ENCODE measurements around the gene CBX8. TPM values are rescaled to one million over a fixed set of nuclear protein-coding genes. Genes with fewer than 3 reads are reported as not detected.

The CBX8 gene
- total RNA-seq, 1 donor from 2014 or later: 16.3 TPM

DNA sequence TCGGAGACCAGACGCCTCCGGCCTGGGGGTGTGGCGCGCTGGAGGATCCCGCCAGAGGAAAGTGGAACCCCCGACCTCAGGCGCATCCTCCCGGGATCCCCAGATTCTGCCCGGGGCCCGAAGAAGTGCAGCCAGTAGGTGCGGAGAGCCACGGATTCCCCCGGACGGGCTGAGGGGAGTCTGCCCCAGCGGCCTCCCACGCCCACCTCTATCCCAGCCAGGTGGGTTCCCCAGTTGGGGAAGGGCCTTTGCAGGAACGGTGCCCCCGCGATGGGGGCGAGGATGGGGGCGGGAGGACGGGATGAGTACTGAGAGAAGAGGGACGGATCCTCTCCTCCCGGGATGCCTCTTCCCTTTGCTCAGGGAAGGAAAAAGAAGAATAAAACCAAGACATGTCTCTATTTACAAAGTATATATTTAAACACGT, 5.1 kb downstream of the CBX8 start:
- TF ChIP-seq, protein P1, sequence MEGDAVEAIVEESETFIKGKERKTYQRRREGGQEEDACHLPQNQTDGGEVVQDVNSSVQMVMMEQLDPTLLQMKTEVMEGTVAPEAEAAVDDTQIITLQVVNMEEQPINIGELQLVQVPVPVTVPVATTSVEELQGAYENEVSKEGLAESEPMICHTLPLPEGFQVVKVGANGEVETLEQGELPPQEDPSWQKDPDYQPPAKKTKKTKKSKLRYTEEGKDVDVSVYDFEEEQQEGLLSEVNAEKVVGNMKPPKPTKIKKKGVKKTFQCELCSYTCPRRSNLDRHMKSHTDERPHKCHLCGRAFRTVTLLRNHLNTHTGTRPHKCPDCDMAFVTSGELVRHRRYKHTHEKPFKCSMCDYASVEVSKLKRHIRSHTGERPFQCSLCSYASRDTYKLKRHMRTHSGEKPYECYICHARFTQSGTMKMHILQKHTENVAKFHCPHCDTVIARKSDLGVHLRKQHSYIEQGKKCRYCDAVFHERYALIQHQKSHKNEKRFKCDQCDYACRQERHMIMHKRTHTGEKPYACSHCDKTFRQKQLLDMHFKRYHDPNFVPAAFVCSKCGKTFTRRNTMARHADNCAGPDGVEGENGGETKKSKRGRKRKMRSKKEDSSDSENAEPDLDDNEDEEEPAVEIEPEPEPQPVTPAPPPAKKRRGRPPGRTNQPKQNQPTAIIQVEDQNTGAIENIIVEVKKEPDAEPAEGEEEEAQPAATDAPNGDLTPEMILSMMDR (IDR thresholded peaks at IDR 0.05; ENCODE audit: unreplicated experiment): no peak
- no peaks in the 10 kb centered on the region for H3K9me3 Mint-ChIP-seq
- peaks cover 56% of the 10 kb centered on the region for H3K27me3 Mint-ChIP-seq (ENCODE audit: low read depth)
- peaks cover 39% of the 10 kb centered on the region for H3K4me1 Mint-ChIP-seq
- no peak for DNase-seq (ENCODE audit: low spot score in 2 of 2, unreplicated experiment in 2 of 2)
- H3K27ac Mint-ChIP-seq: no peak overlapping the region
- H3K4me3 Mint-ChIP-seq: peak overlapping the region; percentile 63
- H3K36me3 Mint-ChIP-seq: no peaks in the 10 kb centered on the region

GRCh38 chr17:79790805-79791734, 5.8 kb downstream of the CBX8 start:
- Mint-ChIP-seq H3K9me3 (no peaks in the 10 kb centered on the region), H3K4me3 (no peak overlapping the region), H3K27me3 (ENCODE audit: low read depth) (peaks cover 61% of the 10 kb centered on the region), H3K36me3 (peaks cover 2% of the 10 kb centered on the region), H3K4me1 (peaks cover 36% of the 10 kb centered on the region), H3K27ac (no peak overlapping the region)
- TF ChIP-seq, protein P1 (IDR thresholded peaks at IDR 0.05; ENCODE audit: unreplicated experiment): no peak
- DNase-seq (ENCODE audit: low spot score in 2 of 2, unreplicated experiment in 2 of 2): peak in 1 of 2 experiments; percentile 42

DNA sequence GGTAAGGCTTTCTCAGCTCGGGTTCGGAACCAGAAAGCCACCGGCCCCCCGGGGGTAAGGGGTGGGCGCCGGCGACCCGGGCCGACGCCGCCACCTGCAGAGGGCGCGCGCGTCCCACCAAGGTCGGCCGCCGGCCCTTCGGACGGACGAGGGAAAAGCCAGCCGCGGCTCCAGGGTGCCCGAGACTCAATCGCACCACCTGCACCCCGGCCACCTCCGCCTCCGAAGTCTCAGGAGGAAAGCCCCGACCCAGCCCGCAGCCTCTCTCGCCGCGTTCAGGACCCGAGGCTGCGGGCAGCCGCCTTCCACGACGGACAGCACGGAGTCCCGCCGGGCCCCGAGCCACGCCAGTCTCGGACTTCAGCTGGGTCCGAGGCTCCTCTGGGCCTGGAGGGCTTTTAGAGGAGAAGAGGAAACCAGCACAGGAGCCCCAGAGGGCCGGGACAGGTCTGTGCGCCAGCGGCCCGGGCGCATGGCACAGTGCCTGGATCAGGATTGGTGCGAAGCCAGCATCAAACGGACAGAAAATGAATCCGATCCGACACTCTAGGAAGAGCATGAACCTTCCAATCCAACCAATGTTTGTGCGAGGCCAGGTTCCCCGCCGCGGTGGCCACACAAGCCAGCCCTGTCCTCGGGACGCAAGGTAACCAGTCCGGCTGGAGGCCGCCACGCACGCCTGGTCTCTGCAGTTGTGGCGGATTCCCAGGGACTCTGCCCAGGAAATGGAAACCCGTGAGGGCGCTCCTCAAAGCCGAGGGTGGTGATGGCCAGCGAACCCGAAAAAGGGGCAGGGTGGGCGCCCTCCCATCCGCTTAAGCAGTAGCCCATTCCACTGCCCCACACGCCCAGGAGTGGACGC, 6.7 kb downstream of the CBX8 start:
- TF ChIP-seq, protein P1 (IDR thresholded peaks at IDR 0.05; ENCODE audit: unreplicated experiment): peak; percentile 67
- H3K4me1 Mint-ChIP-seq: peaks cover 30% of the 10 kb centered on the region
- no peak overlapping the region for H3K4me3 Mint-ChIP-seq
- no peaks in the 10 kb centered on the region for H3K9me3 Mint-ChIP-seq
- peaks cover 61% of the 10 kb centered on the region for H3K27me3 Mint-ChIP-seq (ENCODE audit: low read depth)
- peaks cover 4% of the 10 kb centered on the region for H3K36me3 Mint-ChIP-seq
- no peak overlapping the region for H3K27ac Mint-ChIP-seq
- peak in 1 of 2 experiments; percentile 67 for DNase-seq (ENCODE audit: low spot score in 2 of 2, unreplicated experiment in 2 of 2)

DNA sequence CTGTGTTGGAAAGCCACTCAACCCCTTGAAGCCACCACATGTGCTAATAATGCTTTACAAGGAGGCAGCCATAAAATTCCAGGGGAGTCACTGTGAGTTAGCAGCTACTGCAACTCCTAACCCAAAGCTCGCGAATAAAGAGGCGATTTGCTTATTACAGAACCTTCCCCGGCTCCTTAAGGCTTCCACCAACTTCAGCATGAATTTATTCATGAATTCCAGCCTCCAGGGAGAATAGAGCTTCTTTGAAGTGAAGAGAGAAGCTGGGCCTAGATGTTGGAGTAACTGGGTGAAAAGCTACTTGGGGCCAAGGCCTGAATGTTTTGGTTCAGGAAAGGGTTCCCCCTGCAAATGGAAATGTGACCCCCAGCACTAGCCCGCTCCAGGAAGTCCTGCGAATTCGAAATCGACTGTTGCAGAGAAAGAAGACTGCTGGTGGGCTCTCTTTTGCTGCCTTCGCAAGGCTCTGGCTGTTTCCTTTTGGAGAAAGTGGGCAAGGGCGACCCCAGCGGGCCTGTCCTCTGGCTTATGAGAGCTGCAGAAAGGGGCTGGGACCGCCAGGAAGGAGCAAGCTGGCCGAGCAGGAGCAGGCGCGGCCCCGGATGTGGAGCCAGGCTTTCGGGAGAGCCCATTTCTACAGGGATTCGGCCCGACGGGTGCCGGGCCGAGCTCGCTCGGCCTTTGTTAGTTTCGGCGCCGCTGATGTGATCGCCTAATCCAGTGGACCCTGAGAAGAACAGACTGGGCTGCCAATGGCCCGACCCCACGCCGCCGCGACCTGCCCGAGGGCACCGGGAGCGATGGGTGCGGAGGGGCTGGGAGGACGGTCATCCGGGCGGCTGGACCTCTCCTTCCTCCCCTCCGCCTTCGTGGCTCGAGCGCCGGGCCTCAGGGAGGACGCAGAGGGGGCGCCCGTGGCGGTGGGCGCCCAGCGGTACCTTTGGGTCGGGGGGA, 7.6 kb downstream of the CBX8 start:
- Mint-ChIP-seq H3K4me1 (peaks cover 27% of the 10 kb centered on the region), H3K27ac (no peak overlapping the region), H3K4me3 (peak overlapping the region; percentile 49), H3K36me3 (peaks cover 5% of the 10 kb centered on the region), H3K9me3 (no peaks in the 10 kb centered on the region), H3K27me3 (ENCODE audit: low read depth) (peaks cover 61% of the 10 kb centered on the region)
- TF ChIP-seq, protein P1 (IDR thresholded peaks at IDR 0.05; ENCODE audit: unreplicated experiment): no peak
- no peak for DNase-seq (ENCODE audit: low spot score in 2 of 2, unreplicated experiment in 2 of 2)

DNA sequence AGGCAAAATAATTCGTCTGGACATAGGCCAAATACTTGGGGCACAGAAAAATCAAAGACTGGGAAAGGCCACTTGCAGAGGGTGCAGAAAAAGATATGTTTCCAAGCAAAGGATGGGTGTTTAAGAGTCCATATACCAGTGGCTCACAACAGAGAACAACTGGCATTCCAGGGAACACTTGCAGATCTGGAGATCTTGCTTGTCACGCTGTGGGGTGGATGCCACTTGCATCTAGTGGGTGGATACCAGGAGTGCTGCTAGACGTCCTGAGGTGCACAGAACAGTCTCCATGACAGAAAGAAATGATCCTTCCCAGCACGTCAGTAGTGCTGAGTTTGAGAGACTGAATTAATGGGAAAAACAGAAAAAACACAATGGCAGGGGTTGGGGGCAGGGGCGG, 8.4 kb downstream of the CBX8 start:
- no peak overlapping the region for H3K27ac Mint-ChIP-seq
- peaks cover 8% of the 10 kb centered on the region for H3K36me3 Mint-ChIP-seq
- H3K27me3 Mint-ChIP-seq (ENCODE audit: low read depth): peaks cover 61% of the 10 kb centered on the region
- TF ChIP-seq, protein P1 (IDR thresholded peaks at IDR 0.05; ENCODE audit: unreplicated experiment): no peak
- no peak overlapping the region for H3K4me3 Mint-ChIP-seq
- DNase-seq (ENCODE audit: low spot score in 2 of 2, unreplicated experiment in 2 of 2): no peak
- H3K9me3 Mint-ChIP-seq: no peaks in the 10 kb centered on the region
- H3K4me1 Mint-ChIP-seq: peaks cover 21% of the 10 kb centered on the region

All from mesothelial cell of epicardium (in vitro differentiated cells).